AG04449 (cell line): ENCODE data around the gene SURF4.
"Not testable (repeated sequence)": the region's sequence is repeated elsewhere in the genome, so short reads cannot be mapped to it uniquely, and the experiment has no call there.

Experiments used
- CTCF ChIA-PET: fragments of 350-600 bp; formaldehyde crosslinking; extraction: SDS; loops from one replicate; lab custom pipeline; 2021; ENCODE audit warnings: antibody characterized with exemption; lab: Yijun Ruan, JAX
- POLR2A ChIA-PET: fragments of 400-600, 350-600 bp; formaldehyde crosslinking; extraction: SDS; loops from one replicate; lab custom pipeline; 2020; ENCODE audit warnings: antibody characterized with exemption, inconsistent platforms; lab: Yijun Ruan, JAX
- DNase-seq: peaks from one replicate; pipeline ENCODE4 v3.0.0-alpha.2; 2010; ENCODE audit warnings: low read depth, low spot score
- H3K4me3 ChIP-seq: 2 replicates; pipeline ENCODE4 v1.5.1; 2011; ENCODE audit warnings: low read depth, mild to moderate bottlenecking, control low read depth, low read length
- CTCF ChIP-seq: IDR thresholded peaks from one replicate; pipeline ENCODE4 v1.5.1; 2011; ENCODE audit warnings: mild to moderate bottlenecking, moderate library complexity, low read length, control low read depth, inconsistent platforms; ENCODE audit not compliant: insufficient read depth; ENCODE audit errors: missing control alignments

SURF4 gene

GRCh38 chr9:133341369-133342068 lies 34.3 kb downstream of the SURF4 start:
- ChIA-PET POLR2A (interaction anchor here (0.6 kb wide), 1 partner anchor 99 kb away, joined by 3 read pairs; no protein-coding TSS in a partner anchor), CTCF (interaction anchor here (1.0 to 1.3 kb wide), 4 partner anchors 11 to 25 kb away, joined by 3 to 7 read pairs (median 4); no protein-coding TSS in a partner anchor)
- TF ChIP-seq CTCF: no peak
- no peak for DNase-seq
- no peak overlapping the region for H3K4me3 ChIP-seq

GRCh38 chr9:133340916-133341315 lies 34.9 kb downstream of the SURF4 start:
- ChIA-PET CTCF (interaction anchor here (0.6 to 1.3 kb wide), 3 partner anchors 11 to 155 kb away, joined by 3 to 7 read pairs (median 5); no protein-coding TSS in a partner anchor), POLR2A (interaction anchor here (0.6 kb wide), 1 partner anchor 99 kb away, joined by 3 read pairs; no protein-coding TSS in a partner anchor)
- TF ChIP-seq CTCF: no peak
- no peak for DNase-seq
- H3K4me3 ChIP-seq: no peak overlapping the region

- CTCF ChIA-PET: interaction anchor here (0.6 to 1.3 kb wide), 3 partner anchors 10 to 154 kb away, joined by 3 to 7 read pairs (median 5); no protein-coding TSS in a partner anchor
- TF ChIP-seq CTCF: no peak
- H3K4me3 ChIP-seq: no peak overlapping the region
- no peak for DNase-seq
- POLR2A ChIA-PET: interaction anchor here (0.7 to 1.0 kb wide), 2 partner anchors 8 to 11 kb away, joined by 3 read pairs; partner anchors contain the start of genes MED22 and RPL7A
Measured at GRCh38 chr9:133340256-133340655, 35.6 kb downstream of the SURF4 start.

- no peak for DNase-seq
- ChIA-PET CTCF (interaction anchor here (0.8 to 1.2 kb wide), 2 partner anchors 11 to 18 kb away, joined by 3 to 5 read pairs; no protein-coding TSS in a partner anchor), POLR2A (interaction anchor here (0.7 to 1.0 kb wide), 2 partner anchors 8 to 12 kb away, joined by 3 read pairs; partner anchors contain the start of genes MED22 and RPL7A)
- no peak overlapping the region for H3K4me3 ChIP-seq
- no peak for TF ChIP-seq CTCF
Measured at GRCh38 chr9:133339641-133340040, 36.2 kb downstream of the SURF4 start.

- H3K4me3 ChIP-seq: peak within 1 kb of the TSS; percentile 96
- peak; percentile 41 for DNase-seq
- ChIA-PET CTCF (interaction anchor here (1.0 kb wide), 1 partner anchor 10 kb away, joined by 3 read pairs; no protein-coding TSS in a partner anchor), POLR2A (interaction anchor here (1.4 kb wide), 1 partner anchor 12 kb away, joined by 4 read pairs; the partner anchor contains the start of genes MED22 and RPL7A)
- TF ChIP-seq CTCF: no peak
Measured at GRCh38 chr9:133335924-133336811, 39.7 kb downstream of the SURF4 start, which contains the start of gene SURF6. SURF6 (minus strand) TSS chr9:133336188; CDS start chr9:133336132, 56 bp downstream.

DNA sequence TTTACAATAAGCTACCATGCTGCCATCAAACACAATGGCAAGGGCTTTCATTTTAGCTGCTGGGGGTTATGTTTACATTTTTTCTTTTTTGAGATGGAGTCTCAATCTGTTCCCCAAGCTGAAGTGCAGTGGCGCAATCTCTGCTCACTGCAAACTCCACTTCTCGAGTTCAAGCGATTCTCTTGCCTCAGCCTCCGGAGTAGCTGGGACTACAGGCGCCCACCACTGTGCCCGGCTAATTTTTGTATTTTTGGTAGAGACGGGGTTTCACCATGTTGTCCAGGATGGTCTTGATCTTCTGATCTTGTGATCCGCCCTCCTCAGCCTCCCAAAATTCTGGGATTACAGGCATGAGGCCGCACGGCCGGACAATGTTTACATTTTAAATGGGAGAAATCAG lies 41.0 kb downstream of the SURF4 start:
- POLR2A ChIA-PET: interaction anchor here (1.4 kb wide), 1 partner anchor 13 kb away, joined by 4 read pairs; the partner anchor contains the start of genes MED22 and RPL7A
- peak overlapping the region; percentile 96 for H3K4me3 ChIP-seq
- not testable (repeated sequence) for DNase-seq
- CTCF ChIA-PET: interaction anchor here (0.8 to 3.0 kb wide), 6 partner anchors 8 to 154 kb away, joined by 3 to 15 read pairs (median 4); partner anchors contain the start of genes MED22 and RPL7A
